AG10803 (cell line): ENCODE data around the gene ANKRD39.
A peak's percentile ranks its signal among the peaks of the same experiment; 100 is the strongest.

Source experiments
- DNase-seq: peaks from one replicate; pipeline ENCODE4 v3.0.0; 2010; ENCODE audit warnings: low read depth
- H3K4me3 ChIP-seq: 2 replicates; pipeline ENCODE4 v1.5.1; 2011; ENCODE audit warnings: mild to moderate bottlenecking, low read length, control low read depth
- TF ChIP-seq, protein P1 (sequence below): conservative IDR thresholded peaks from 2 replicates; pipeline ENCODE4 v1.5.1; 2011; ENCODE audit warnings: mild to moderate bottlenecking, low read length, control low read depth, inconsistent platforms

The ANKRD39 gene

DNA sequence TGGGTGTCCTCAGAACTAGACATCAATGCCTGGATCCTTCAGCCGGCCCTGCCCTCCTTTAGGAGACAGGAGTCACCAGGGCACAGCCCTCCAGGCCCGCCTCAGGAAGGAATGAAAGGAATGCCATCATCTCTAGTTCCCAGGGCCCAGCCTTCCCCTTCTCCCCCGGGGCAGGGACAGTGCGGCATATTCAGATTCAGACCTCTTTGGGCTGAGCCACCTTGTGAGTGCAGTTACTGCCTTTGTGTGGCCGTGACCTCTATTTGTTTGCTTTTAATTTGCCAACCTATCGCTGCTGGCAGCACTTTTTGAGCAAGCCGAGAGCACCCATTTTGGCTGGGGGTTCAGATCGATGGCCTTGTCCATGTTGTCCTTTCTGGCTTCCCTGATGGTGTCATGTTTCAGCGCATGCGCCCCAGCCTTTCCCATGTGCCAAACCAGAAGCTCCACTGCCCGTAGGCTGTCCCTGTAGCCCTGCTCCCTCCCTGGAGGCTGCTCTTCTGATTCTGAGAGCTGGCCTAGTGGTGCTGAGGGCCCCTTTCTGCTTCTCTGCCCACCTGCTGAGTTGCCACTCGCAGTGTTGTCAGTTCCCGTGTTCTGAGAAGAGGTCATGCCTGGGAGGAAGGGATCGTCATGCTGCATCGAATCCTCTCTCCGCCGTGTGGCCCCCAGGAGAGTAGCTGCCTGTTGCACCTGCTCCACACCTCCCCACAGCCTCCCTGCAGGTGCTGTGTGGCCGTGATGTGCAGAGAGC is 24.9 kb downstream of the ANKRD39 start:
- TF ChIP-seq, protein P1, sequence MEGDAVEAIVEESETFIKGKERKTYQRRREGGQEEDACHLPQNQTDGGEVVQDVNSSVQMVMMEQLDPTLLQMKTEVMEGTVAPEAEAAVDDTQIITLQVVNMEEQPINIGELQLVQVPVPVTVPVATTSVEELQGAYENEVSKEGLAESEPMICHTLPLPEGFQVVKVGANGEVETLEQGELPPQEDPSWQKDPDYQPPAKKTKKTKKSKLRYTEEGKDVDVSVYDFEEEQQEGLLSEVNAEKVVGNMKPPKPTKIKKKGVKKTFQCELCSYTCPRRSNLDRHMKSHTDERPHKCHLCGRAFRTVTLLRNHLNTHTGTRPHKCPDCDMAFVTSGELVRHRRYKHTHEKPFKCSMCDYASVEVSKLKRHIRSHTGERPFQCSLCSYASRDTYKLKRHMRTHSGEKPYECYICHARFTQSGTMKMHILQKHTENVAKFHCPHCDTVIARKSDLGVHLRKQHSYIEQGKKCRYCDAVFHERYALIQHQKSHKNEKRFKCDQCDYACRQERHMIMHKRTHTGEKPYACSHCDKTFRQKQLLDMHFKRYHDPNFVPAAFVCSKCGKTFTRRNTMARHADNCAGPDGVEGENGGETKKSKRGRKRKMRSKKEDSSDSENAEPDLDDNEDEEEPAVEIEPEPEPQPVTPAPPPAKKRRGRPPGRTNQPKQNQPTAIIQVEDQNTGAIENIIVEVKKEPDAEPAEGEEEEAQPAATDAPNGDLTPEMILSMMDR: no peak
- DNase-seq: peak; percentile 61
- H3K4me3 ChIP-seq: no peak overlapping the region

DNA sequence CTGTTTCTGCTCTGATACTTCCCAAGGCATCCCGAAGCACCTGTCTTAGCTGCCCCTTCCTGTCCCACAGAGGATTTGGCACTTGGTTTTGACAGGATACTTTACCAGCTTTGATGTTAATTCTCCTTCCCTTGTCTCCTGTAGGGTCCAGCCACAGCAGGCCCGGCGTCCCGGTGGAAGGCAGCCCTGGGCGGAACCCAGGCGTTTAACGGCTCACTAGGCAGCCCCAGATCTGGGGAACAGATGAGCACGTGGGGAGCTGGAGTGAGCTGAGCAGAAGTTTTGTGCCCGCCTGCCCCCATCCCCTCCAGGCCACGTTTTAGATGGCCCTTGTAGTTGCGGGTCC is 25.4 kb downstream of the ANKRD39 start:
- no peak for DNase-seq
- TF ChIP-seq, protein P1: no peak
- no peak overlapping the region for H3K4me3 ChIP-seq

DNA sequence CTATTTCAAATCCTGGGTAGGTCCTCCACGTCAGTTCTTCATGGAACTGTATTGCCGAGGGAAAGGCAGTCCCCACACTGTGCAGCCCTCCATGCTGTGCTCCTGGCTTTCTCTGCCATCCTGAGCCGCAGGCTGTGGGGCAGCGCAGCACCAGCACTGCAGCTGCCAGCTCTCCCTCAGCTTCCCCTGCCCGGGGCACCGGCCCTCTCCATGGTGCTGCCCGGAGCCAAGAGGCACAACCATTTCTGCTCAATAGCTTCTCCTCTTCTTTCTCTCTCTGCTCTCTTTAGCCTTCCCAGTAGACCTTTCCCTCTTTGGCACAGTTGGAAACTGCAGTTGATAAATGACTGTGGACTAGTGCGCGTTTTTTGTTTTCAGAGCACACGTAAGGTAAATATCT is 26.1 kb downstream of the ANKRD39 start:
- TF ChIP-seq, protein P1: no peak
- no peak for DNase-seq
- no peak overlapping the region for H3K4me3 ChIP-seq

DNA sequence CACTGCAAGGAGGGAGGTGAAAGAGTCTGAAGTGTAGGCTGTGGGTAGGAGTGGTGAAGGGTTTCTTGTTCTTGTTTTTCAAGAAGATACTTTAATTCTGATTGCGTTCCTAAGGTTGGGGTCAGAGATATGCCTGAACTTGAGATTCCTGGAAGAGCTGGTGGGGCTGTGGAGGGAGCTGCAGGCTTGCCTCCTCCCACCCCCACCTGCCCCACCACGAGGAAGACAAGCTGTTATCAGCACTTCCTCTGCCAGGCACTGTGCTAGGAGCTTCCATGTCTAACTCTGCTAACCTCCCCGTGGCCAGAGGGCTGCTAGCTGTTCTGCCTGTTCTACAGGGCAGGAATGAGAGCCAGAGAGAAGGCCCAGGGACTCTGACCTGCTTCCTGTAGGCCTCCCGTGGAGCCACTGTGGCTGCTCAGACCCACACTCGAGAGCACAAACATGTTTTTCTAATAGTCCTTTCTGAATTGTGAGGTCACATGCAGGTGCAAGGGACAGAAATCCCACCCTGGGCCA is 27.7 kb downstream of the ANKRD39 start:
- DNase-seq: no peak
- TF ChIP-seq, protein P1: no peak
- no peak overlapping the region for H3K4me3 ChIP-seq

DNA sequence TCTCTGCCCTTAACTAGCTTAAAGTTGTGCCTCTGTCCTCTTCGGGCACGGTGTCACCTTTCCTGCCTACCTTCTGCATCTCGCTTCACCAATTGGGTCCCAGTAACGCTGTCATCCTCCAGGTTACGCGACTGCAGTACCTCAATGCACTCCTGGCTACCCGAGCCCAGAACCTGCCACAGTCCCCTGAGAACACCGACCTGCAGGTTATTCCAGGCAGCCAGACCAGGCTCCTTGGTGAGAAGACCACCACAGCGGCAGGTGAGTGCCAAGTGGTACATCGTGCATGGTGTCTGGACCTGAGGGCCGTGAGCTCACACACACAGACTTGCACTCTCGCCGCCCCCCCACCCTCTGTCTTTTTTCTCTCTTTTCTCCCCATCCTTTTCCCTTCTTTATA is 28.9 kb downstream of the ANKRD39 start:
- TF ChIP-seq, protein P1: no peak
- no peak for DNase-seq
- no peak overlapping the region for H3K4me3 ChIP-seq

DNA sequence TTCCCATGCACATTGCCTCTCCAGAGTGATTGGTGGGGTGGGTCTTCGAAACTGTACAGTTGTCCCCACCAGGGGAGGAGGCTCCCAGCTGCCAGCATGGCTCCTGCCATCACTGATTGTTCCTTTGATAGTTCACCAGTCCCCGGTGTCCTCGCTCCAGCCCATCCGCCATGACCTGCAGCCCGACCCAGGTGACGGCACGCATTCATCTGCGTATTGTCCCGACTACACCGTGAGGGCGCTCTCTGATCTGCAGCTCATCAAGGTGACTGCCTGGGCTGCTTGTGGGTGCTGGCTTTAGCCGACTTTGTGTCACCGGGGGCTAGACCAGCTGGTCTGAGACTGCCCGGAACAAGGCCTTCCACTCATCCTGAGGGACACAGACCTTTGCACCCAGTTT is 29.4 kb downstream of the ANKRD39 start:
- no peak for DNase-seq
- TF ChIP-seq, protein P1: no peak
- H3K4me3 ChIP-seq: no peak overlapping the region

DNA sequence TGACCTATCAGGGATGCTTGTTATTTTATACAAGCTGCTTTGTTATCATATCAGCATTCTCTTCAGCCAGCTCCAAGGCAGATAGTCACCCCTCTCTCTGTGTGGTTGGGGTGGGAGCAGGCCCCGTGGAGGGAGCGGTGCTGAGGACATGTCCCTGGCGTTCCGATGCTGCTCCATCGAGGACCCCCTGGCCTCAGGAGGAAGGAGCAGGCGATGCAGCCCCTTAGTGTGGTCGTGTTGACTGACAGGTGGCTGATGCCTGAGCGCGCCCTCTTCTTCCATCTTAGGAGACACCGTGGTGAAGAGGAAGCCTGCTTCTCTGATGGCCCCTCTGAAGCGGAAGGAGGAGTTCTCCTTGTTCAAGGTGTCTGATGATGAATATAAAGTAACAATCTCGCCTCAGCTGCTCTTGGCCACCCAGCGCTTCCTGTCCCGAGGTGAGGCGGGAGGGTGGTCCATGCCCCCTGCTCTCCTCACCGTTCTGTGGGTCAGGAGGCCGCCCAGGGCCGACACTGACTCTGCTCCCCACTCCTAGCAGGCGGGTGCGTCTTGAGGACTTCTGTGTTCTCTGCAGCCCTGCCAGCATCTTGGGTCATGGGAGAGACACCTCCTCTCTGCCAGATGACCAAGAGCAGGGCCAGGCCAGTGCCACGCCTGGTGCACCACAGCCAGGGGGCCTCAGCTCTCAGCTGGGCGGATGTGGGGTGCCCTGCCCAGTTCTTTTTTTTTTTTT is 31.1 kb downstream of the ANKRD39 start:
- no peak overlapping the region for H3K4me3 ChIP-seq
- DNase-seq: no peak
- TF ChIP-seq, protein P1: no peak
